NCI-H1092 treated with DMSO at 0.1 percent for 48 hours (cell line): ENCODE data around the gene WIZ.

ENCODE experiments used
- DNase-seq: peaks from one replicate; lab custom pipeline; 2025; lab: John Stamatoyannopoulos, UW

WIZ gene

DNA sequence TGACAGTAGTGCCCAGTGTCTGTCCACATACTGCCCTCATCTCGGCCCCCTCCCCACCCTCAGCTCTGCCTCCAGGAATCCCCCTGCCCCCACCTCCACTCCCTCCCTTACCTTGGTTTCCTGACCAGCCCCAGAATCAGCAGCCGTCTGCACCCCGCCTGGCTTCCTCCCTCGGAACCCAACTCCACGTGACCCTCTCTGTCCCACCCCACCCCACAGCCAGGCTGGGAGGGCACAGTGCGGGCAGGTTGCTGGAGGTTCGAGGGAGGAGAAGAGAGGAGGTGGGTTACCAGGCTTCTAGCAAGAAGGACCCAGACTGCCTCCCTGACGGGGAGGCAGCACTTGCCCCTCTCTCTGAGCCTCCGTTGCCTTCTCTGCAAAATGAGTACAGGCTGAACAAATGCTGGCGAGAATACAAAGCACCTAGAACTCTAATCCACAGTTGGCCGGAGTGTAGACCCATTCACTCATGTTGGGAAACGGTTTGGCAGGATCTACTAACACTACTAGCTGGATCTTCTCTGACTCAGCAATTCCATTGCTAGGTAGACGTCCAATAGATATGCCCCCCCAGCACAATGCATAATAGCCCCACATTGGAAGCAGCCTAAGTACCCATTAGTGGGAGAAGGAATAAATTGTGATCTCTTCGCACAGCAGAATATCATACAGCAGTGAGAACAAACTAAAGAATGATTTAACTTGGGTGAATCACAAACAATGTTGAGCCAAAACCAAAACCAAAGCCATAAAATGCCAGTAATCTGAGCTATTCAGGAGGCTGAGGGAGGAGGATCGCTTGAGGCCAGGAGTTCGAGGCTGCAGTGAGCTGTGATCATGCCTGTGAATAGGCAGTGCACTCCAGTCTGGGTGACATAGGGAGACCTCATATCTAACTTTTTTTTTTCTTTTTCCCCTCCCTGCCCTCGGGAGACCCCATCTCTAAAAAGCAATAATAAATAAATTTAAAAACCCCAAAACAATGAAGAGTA lies 14.9 kb upstream of the WIZ start, which contains the start of gene RASAL3:
TSS of gene RASAL3 (minus strand) at position 151 of the 992 bp plus-strand sequence. CDS start 186 bp downstream, outside the sequence.
- no peak for DNase-seq

GRCh38 chr19:15463861-15464371 lies 14.2 kb upstream of the WIZ start:
- DNase-seq: no peak

GRCh38 chr19:15461694-15462093 lies 11.9 kb upstream of the WIZ start:
- DNase-seq: no peak

DNA sequence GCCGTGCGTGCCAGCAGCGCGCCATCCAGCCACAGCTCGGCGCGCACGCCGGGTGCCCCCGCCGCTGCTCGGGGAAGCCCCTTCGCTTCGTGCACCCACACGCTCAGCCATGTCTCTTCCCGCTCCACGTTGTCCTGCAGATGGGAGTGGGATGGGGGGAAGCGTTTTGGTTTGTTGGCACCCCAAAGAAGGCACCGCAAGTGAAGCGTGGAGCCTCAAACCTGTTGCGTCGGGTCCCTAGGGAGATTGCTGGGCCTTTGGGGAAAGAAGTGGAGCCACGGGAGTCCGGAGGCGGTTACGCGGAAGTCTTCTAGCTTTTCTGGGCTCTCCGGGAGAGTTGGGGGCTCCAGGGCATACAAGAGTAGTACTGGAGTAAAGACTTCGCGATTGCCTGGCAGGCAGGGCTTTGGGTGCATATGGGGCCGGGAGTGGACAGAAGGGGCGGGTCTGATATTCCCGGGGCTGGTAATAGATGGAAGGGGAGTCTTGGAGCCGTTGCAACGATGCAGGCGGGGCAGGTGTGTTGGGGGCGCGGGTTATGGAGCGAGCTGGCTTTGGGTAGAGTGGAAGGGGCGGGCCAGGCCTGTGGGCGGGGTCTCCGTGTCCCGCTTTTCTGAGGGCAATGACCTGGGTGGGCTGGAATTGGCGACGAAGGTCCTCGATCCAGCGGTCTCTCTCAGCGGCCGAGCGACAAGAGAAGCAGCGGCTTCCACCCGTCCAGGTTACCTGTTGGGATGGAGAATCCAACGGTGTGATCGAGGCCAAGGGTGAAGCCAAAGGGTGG lies 8.1 kb upstream of the WIZ start:
- no peak for DNase-seq

- DNase-seq: no peak
Observed at GRCh38 chr19:15456871-15457700, 7.3 kb upstream of the WIZ start.

GRCh38 chr19:15456441-15456840 lies 6.7 kb upstream of the WIZ start:
- DNase-seq: no peak

GRCh38 chr19:15455996-15456395 lies 6.2 kb upstream of the WIZ start:
- DNase-seq: no peak

- no peak for DNase-seq
Observed at GRCh38 chr19:15453906-15454860, 4.4 kb upstream of the WIZ start.

GRCh38 chr19:15453091-15453578 lies 3.4 kb upstream of the WIZ start:
- no peak for DNase-seq

- peak; percentile 24 for DNase-seq
Observed at GRCh38 chr19:15452111-15453047, 2.6 kb upstream of the WIZ start.

DNA sequence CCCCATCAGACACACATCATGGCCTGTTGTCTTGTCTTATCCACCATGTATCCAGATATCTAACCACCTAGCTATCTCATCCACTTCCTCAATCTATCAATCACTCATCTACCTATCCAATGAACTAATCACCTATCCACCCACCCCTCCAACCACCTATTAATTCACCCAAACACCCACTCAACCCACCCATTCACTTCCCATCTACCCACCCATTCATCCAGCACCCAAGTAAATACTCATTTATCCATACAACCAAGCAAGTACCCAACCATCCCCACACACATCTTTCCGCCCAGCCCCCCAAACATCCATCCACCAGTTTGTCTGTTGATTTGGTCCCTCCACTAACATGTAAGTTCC lies 753 bp upstream of the WIZ start:
- no peak for DNase-seq

DNA sequence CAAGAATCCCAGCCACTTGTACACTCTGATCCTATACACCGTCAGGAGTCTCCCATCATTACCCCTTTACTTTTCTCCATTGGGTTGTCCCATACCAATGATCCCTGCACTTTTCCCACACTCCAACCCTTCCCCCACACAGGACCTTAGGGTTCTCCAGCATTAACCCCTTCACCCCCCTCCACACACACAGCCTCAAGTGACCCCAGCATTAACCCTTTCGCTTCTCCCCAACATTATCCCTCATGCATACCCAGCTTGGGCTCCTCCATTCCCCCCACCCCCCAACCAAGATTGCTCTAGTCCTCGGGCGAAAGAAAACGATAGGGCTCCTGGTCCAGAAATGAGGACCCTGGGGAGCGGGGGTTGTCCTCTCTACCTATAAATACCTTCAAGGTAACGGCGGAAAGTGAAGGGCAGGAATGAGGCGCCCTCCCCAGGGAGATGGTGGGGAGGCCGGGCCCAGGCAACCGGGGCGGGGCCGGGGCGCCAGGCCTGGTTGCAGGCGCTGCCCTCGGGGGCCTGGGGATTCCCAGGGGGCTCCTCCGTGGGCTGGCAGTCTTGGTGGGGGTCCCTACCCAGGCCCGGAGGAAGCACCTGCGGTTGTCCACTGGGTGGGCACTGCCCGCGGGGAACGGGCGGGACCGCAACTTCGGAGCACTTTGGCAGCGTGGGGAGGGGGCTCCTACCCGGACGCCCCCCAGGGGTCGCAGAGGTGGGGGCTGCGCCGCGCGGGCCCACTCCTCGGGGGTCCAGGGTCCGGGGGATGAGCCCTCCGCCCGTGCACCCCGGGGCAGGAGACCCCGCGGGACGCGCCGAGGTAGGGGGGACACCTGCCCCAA lies 757 bp downstream of the WIZ start:
- DNase-seq: no peak

GRCh38 chr19:15448044-15448777 lies 1.5 kb downstream of the WIZ start:
- no peak for DNase-seq

DNA sequence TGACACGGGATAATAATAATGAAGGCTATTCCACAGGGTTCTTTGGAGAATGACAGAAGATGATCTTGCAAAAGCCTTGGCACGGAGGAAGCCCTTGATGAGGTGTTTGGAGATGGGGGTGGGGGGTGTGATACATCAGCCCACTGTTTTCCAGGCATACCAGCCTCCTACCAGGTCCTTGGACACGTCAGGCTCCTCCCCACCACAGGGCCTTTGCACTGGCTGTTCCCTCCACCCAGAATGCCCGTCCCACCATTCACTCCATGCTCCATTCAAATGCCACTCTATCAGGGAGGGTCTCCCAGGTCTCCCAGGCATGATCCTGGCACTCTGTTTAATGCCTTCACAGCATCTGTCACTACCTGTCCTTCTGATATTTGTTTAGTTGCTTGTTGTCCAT lies 2.7 kb downstream of the WIZ start:
- no peak for DNase-seq

GRCh38 chr19:15445807-15446376 lies 3.9 kb downstream of the WIZ start:
- DNase-seq: no peak

DNA sequence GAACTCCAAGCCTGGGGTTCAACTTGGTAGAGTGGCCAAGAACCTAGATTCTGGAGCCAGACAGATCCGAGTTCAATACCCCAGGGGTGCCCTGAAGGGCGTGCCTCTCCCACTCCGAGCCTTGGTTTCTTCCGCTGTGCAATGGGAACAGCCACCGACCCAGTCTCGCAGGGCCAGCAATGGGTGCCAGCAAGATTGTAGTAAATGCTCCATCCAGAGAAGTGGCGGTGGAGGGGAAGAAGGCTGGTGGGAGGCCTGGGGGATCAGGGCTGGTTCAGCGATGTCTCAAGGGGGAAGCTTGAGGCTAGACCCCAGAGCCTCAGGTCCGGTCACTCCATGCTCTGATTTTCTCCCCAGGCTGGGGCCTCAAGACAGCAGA lies 4.5 kb downstream of the WIZ start:
- DNase-seq: no peak

GRCh38 chr19:15444505-15445226 lies 5.1 kb downstream of the WIZ start:
- no peak for DNase-seq
